CD4-positive, alpha-beta T cell treated with Interleukin-17A for 1 hour (primary cell): ENCODE results near the gene TDRKH.
"Not testable (repeated sequence)": the region's sequence is repeated elsewhere in the genome, so short reads cannot be mapped to it uniquely, and the experiment has no call there.

Source experiments
- DNase-seq: peaks from one replicate; pipeline ENCODE4 v3.0.0-alpha.2; 2020

Gene TDRKH

DNA sequence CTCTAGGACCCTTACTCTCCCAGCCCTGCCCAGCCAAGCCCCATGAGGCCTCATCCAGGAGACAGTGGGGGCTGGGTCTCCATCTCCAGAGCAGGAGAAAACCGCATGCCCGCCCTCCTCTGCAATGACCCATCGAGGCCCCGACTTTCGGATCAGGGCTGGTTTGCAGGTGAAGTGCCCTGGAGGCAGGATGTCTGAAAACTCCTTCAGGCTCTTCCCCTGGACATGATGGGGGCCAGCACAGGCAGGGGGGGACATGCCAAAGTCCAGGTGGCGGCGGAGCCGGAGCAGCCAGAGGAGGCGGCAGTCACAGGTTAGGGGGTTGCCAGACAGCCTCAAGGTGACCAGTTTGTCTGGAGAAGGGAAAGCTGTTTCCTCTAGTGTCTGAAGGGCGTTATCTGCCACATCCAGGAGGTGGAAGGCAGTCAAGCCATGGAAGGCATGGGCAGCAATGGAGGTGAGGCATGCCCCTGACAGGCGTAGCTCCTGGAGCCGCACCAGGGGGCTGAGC lies 11.1 kb upstream of the TDRKH start:
- no peak for DNase-seq

DNA sequence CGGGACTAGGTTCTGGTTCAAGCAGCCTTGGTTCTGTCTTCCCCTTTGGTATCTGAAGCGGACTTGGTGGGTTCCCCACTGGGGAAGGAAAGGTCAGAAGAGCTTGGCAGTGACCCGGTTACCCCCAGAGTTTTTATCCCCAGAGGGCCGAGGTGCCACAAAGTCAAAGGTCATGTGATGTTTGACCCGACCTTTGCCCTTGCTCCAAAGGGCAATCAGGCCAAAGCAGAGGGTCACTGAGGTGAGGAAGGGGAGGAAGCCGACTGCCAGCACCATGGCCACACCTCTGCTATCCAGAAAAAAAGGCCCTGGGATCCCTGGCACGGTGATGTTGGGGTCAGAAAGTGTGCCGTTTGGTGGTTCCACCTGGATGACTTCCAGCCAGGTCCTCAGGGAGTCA lies 10.5 kb upstream of the TDRKH start:
- DNase-seq, result no peak

DNA sequence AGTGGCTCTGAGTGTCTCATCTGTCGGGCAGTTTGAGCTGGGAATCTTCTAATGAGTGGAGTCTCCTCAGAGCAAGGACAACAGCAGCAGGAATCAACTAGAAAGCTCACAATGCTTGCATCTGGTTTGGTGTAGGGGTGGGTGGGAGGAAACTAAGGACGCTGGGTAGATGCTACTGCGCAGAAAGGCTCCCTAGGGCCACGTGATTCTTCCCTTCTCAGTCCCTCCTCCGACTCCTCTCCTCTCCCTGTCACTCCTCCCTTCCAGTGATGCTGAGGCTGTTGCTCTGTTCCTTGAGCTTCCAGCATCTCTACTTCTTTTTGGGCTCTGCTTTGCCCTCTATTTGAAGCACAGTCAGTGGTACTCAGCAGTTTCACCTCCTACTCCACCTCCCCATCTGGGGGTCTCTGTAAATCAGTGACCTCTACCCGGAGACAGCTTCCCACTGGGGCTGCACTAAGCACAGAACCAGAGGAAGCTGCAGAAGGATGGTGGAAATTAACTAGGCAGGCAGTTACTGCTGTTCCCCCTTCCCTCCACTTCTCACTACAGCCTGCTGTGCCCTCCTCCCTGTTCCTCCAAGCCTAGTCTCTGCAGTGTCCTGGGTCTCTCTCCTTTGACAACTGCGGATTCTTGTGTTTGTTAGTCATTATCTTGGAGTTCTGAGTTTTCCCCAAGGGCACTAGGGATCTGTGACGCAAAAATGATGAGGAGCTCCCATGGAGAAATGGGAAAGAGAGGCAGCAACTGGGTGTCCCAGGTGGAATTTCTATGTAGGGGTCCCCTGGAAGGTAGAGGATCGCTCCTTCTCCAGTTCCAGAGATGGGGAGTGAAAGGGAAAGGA lies 9.1 kb upstream of the TDRKH start:
- DNase-seq, result no peak

DNA sequence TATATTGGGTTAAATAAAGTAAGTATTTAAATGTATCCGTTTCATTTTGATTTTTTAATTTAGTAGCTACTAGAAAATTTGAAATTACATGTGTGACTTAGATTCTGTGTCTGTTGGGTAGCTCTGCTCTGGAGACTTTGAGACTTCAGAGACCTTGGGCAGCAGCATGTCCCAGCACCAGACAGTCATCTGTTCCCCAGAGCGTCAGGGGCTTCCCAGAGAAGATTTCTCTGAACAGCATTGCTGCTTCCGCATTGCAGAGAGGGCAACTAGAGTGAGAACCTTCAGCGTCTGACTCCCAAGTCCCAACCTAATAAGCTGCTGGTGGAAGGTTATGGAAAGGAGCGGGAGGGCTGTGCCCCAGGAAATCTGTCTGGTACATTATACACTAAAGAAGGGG lies 8.3 kb upstream of the TDRKH start:
- no peak for DNase-seq

DNA sequence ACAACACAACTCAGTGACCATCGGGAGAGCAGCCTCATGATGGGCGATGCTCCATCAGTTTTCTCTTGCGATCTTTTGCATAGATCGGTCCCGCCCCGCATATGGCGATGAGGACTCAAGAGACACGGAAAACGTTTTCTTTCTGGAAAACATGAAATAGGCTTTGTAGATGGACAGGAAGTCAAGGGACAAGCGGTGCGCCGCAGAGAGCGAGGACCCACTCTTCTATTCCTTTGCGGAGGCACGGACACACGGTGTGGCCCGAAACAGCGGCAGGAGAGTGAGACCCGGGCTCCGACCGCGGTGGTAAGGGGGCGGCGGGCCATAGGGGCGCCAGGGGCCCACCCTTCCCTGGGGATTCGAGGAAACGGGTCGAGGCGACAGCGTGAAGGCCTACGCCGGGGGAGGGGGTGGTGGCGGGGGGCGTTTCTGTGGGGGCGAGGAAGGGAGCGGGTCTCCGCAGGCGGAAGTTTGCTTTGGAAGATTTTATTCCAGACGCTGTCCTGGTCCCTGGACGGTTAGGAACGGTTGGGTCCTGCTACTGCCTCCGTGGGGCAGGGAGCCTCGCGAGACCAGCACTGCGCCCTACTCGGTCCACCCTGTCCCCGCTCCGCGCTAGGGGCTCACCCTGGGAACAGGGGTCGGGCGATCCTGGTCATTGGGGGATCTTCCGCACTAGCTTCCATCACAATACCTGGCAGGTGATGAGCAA lies 796 bp upstream of the TDRKH start:
- no peak for DNase-seq

DNA sequence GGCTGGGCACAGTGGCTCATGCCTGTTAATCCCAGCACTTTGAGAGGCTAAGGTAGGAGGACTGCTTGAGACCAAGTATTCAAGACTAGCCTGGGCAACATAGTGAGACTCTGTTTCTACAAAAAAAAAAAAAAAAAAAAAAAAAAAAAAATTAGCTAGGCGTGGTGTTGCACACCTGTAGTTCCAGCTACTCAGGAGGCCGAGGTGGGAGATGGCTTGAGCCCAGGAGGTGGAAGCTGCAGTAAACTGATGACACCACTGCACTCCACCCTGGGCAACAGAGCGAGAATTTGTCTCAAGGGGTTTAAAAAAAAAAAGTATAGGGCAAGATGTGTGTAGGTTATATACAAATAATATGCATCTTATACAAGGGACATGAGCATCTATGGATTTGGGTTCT lies 2.6 kb downstream of the TDRKH start:
- DNase-seq, result no peak

DNA sequence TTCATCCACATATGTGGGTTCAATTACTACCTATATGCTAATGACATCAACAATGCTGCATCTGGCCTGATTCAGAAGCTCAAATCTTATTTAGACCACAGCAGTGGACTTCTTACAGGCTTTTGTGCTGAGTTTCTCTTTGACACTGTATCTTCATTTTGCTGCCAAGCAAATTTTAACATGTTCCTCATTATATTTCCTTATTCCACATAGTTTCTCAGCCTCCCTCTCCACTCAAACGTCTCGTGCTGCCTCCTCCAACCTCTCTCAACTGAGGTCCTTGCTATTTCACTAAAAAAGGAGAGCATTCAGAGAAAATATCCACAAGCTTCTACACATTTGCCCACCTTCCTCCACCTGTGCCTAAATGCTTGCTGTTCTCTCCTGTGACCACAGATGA lies 6.5 kb downstream of the TDRKH start:
- DNase-seq, result no peak

DNA sequence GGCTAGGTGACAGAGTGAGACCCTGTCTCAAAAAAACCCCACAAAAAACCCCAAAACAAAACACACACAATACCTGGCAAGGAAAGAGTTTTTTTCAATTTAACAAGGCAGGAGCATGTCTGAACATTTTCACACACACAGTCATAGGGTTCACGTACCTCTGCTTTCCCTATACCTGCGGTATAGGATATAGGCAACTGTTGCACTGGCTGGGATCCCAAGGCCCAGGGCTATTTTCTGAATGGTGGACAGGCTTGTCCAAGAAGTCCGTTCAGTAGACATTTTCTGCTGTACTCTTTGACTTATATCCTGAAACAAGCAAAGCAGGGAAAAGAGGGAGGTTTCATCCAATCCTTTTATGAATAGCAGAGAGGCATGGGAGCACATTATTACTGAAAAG lies 7.6 kb downstream of the TDRKH start:
- DNase-seq, result no peak

DNA sequence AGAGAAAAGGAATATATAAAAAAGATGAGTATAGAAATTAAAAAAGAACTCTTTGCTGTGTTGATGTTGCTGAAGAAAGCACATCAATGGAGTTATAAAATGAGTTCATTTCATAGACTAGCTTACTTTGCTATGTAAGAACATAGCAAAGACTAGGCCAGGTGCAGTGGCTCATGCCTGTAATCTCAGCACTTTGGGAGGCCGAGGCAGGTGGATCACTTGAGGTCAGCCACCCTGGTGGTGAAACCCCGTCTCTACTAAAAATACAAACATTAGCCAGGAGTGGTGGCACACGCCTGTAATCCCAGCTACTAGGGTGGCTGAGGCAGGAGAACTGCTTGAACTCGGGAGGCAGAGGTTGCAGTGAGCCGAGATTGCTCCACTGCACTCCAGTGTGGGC lies 8.3 kb downstream of the TDRKH start:
- not testable (repeated sequence) for DNase-seq

DNA sequence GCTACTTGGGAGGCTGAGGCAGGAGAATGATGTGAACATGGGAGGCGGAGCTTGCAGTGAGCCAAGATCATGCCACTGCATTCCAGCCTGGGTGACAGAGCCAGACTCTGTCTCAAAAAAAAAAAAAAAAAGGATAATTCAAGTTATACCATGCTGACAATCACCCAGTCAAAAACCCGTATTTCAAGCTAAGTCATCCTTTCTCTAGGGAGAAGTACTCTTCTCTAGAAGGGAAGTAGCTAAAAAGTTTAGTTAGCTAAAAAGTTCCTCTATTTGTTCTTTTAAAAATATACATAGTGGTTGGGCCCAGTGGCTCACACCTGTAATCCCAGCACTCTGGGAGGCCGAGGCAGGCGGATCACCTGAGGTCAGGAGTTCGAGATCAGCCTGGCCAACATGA lies 9.6 kb downstream of the TDRKH start:
- DNase-seq, result not testable (repeated sequence)

DNA sequence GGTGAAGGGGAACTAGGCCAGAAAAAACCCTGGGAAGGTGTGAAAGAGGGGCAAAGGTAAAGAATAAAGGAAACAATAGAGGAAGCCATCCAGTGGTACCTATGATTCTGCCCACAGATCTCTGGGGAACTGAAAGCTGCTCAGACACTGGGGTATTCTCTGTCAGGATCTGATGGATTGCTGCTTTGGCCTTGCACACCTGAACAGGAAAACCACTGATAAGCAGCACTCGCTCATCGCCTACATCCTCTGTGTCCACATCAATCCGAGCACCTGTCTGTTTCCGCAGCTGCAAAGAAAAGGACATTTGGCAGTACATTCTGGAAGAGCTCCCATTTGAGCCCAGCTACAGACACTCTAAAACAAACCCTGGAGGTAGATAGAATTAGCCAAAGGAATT lies 10.4 kb downstream of the TDRKH start:
- DNase-seq, result no peak

DNA sequence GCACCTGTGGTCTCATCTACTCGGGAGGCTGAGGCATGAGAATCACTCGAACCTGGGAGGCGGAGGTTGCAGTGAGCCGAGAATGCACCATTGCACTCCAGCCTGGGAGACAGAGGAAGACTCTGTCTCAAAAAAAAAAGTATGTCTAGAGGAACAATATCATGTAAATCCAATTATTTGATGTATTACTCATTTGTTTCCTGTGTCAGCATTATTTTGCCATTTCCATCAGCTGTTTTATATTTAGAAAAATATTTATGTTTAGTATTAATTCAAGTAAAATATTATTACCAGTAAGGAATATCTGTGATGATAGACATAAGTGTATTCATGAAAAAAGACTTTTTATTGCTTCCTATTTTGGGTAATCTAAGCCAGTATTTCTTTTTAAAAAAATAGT lies 13.0 kb downstream of the TDRKH start:
- DNase-seq, result no peak

DNA sequence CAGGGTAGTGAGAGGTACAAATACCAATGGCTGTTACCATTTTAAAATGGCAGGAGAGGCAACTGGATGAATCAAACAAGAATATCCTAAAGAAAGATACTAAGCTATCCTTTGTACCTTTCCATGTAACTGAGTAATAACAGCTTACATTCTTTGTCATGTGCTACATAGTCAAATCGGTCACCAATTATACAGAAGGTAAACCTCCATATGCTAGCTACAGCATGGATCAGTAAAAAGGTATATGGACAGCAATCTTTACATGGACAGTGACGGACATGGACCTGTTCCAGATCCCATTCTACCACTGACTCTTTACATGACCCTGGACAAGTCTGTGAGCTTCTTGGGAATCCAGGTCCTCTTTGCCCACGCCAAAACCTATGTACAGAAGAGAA lies 13.6 kb downstream of the TDRKH start:
- DNase-seq, result no peak

DNA sequence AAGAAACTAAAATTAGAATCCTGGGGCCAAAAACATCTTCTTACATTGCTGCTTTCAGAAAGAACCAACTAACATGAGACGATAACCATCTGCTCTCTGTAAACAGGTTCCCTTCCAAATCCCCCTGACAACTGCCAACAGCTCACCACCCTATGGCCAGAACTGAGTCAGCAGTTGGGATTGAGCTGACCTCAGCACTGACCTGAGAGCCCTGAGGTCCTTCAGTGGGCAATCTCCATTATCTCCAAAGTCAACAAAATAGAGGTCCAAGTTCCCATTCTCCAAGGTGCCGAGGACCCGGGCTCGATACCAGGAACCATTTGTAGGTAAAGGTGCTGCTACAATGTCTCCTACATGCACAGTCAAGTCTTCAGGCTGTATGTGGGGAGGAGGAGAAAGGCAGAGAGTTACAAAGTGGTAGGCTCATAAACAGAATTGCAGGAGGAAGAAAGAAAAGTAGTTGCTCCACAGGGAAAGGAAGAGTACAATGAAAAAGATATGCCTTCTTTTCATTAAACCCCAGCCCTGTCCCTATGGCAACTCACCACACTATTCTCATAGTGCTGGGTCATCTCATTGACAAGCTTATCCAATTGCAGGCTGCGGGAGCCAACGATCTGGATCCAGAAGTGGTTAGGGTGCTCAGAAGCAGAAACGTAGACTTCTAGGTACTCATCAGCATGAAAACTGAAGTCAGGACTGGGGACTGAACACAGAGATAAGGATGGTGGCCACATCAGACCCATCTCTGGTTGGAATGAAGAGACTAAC lies 14.2 kb downstream of the TDRKH start:
- DNase-seq, result no peak

DNA sequence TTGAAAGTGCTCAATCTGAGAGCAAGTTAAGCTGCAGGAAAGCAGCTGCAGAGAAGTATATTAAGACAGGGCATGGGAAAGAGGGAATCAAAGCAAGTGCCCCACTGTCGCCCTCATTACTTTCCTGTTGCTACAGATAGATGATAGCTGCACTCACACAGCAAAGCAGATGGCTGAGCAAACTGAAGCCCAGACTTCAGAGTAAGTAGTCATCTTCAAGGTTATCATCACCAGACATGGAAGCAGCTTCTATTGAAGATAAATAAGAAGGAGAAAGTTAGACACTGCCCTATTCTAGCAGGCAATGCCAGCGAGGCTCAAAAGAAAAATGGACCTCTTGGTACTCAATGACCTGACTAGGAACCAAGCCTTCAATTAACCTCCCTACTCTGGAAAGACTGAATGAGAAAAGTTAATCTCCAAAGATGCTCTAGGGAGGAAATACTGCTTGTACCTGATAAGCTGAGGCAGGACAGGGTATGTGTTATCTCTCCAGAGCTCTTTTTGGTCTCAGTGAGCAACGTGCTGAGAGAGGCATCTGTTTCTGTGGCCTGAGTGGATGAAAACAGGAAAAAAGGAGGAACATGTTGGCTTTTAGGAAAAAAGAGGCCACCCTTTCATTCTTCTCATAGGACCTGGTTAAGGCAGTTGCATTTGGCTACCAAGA lies 15.9 kb downstream of the TDRKH start:
- DNase-seq, result no peak

DNA sequence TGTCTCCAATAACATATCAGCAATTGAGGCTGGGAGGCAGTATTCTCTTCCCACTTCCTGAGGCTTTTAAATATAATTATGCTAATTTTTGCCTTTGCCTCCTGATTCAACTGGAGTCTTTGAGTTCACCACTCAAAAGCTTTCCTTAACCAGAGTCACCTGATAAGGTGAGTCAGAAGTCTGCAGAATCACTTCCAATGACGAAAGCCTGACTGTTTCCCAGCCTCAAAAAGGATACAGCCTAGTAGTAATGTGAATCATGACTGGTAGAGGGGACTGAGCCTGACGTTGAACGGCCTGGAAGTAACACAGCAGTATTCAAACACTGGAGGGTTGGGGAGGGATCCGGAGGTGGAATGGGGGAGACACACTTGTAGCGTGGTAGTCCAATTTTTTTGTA lies 16.6 kb downstream of the TDRKH start:
- DNase-seq, result no peak

DNA sequence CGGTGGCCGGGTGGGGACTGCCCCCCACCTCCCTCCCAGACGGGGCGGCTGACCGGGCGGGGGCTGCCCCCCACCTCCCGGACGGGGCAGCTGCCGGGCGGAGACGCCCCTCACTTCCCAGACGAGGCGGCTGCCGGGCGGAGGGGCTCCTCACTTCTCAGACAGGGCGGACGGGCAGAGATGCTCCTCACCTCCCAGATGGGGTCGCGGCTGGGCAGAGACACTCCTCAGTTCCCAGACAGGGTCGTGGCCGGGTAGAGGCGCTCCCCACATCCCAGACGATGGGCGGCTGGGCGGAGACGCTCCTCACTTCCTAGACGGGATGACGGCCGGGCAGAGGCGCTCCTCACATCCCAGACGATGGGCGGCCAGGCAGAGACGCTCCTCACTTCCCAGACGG lies 21.0 kb downstream of the TDRKH start:
- not testable (repeated sequence) for DNase-seq

DNA sequence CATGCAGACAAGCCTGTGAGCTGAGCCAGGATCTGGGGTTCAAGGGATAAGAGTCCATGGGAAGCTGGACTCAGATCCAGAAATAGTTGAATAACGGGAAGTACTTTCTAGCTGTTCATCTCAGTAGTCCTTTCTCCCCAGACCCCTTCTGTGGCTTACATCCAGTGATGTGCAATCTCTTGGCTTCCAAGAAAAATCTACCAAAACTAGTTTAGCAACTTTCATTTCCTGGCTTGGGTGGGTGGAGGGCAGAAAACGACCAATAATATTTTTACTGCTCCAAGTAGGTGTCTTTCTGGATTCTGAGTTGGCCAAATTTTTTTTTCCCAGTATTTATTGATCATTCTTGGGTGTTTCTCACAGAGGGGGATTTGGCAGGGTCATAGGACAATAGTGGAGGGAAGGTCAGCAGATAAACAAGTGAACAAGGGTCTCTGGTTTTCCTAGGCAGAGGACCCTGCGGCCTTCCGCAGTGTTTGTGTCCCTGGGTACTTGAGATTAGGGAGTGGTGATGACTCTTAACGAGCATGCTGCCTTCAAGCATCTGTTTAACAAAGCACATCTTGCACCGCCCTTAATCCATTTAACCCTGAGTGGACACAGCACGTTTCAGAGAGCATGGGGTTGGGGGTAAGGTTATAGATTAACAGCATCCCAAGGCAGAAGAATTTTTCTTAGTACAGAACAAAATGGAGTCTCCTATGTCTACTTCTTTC lies 21.8 kb downstream of the TDRKH start:
- DNase-seq, result not testable (repeated sequence)

DNA sequence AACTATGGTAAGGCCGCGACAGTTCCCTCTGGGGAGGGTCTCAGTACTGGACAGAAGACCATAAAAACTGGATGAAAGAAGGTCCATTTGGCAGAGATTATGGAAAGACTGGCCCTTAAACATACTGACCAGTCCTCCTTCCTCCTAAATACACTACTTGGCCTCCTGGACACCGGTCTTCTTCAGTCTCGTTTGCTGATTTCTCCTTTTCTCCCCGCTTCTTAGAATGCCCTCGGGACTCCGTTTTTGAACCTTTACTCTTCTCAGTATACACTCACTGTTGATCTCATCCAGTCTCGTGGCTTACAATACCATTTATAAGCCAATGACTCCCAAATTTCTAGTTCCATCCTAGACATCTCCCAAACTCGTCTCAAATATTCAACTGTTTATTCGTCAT lies 26.3 kb downstream of the TDRKH start:
- no peak for DNase-seq

DNA sequence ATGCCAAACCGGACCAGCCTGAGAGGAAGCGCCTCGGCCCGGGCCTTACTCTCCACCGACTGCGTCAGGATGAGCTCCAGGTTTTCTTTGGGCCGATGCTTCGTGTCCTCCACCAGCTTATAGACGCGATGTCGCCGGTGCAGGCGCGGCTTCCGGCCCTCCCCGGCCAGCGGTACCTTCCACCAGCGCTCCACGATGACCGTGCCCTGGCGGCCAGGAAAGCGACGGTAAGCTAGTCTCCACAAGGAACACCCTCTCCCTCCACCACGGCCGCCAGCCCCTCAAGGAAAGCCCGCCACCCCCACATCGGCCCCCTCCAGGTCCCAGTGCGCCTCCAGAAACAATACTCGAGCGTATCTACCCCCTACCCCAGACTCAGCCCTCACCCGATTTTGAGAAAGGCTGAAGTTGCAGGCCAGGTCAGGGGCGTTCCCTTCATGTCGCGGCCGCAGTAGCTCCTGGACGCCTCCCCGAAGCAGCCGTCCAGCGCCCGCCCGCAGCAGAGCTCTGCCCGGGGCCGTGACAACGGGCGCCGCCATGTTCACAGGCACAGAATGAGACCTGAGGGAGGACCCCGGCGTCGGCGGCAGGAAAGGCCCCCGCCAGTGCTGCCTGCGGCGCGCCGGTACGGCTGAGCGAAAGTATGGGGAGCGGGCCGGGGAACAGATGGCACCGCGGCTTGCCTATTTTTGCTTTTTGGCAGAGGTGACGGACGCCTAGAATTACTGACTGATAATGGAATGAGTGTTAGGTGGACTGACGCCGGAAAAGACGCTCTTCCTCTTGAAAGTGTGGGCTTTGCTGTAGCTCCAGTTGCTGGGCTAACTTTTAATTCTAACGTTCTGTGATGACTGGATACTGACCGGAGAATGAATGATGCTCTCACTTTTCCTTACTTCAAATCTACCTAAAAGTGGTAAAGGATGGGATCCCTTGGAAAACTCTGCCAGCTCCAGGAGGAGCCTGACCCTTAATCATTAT lies 27.1 kb downstream of the TDRKH start, which contains the start of gene MRPL9:
TSS of gene MRPL9 (minus strand) at position 556 of the 981 bp plus-strand sequence. CDS start at position 539, 17 bp downstream.
- peak; percentile 87 for DNase-seq
